ENCODE measurements around the gene ZC3H18.

Gene ZC3H18

DNA sequence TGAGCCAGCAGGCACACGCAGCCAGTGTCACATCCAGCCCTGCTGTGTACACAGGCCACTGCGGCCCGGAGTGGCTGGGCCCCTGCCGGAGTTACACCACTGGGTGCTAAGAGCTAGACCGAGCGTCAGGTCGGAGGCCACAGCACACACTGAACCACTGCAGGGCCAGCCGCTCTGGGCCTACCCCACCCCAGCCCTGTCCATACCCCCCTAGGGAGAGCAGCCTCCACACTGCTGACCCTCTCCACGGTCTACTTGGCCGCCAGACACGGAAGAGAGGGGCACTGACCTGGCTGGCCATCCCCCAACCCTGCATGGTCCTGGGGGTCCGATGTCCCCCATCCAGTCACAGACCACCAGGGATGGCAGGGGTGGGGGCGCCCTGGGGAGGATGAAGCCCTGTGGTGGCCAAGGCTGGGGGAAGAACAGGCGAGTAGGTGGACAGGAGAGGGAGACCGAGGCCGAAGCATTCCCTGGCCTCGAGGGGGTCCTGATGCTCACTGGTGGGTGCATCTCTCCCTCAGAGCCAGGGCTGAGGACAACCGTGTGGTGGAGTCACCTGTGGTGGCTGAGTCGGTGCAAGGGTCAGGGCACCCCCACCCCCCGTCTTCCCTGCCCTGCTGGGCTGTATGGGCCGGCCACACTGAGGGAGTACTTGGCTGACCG, 34.9 kb upstream of the ZC3H18 start:
- in situ Hi-C loops (cut with MboI; ENCODE audit: low pct_unique_long_range_greater_than_20kb, low sequenced_read_pairs, unreplicated experiment), result loop anchor here (25.0 kb wide), 1 partner anchor 98 kb away; no protein-coding TSS in a partner anchor
- no peak for DNase-seq (ENCODE audit: low spot score)

GRCh38 chr16:88535857-88536222, 34.4 kb upstream of the ZC3H18 start:
- TF ChIP-seq, protein P1, sequence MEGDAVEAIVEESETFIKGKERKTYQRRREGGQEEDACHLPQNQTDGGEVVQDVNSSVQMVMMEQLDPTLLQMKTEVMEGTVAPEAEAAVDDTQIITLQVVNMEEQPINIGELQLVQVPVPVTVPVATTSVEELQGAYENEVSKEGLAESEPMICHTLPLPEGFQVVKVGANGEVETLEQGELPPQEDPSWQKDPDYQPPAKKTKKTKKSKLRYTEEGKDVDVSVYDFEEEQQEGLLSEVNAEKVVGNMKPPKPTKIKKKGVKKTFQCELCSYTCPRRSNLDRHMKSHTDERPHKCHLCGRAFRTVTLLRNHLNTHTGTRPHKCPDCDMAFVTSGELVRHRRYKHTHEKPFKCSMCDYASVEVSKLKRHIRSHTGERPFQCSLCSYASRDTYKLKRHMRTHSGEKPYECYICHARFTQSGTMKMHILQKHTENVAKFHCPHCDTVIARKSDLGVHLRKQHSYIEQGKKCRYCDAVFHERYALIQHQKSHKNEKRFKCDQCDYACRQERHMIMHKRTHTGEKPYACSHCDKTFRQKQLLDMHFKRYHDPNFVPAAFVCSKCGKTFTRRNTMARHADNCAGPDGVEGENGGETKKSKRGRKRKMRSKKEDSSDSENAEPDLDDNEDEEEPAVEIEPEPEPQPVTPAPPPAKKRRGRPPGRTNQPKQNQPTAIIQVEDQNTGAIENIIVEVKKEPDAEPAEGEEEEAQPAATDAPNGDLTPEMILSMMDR (IDR thresholded peaks at IDR 0.05; ENCODE audit: extremely low read depth, insufficient read depth, missing control alignments), result no peak
- no peak for DNase-seq (ENCODE audit: low spot score)
- in situ Hi-C loops (cut with MboI; ENCODE audit: low pct_unique_long_range_greater_than_20kb, low sequenced_read_pairs, unreplicated experiment), result loop anchor here (25.0 kb wide), 1 partner anchor 99 kb away; no protein-coding TSS in a partner anchor

More for the DNA sequence above, 34.9 kb upstream of the ZC3H18 start:
- TF ChIP-seq, protein P1 (IDR thresholded peaks at IDR 0.05; ENCODE audit: extremely low read depth, insufficient read depth, missing control alignments), result no peak

GRCh38 chr16:88536510-88536909, 33.7 kb upstream of the ZC3H18 start:
- DNase-seq (ENCODE audit: low spot score), result no peak
- in situ Hi-C loops (cut with MboI; ENCODE audit: low pct_unique_long_range_greater_than_20kb, low sequenced_read_pairs, unreplicated experiment), result loop anchor here (25.0 kb wide), 1 partner anchor 99 kb away; no protein-coding TSS in a partner anchor
- TF ChIP-seq, protein P1 (IDR thresholded peaks at IDR 0.05; ENCODE audit: extremely low read depth, insufficient read depth, missing control alignments), result no peak

DNA sequence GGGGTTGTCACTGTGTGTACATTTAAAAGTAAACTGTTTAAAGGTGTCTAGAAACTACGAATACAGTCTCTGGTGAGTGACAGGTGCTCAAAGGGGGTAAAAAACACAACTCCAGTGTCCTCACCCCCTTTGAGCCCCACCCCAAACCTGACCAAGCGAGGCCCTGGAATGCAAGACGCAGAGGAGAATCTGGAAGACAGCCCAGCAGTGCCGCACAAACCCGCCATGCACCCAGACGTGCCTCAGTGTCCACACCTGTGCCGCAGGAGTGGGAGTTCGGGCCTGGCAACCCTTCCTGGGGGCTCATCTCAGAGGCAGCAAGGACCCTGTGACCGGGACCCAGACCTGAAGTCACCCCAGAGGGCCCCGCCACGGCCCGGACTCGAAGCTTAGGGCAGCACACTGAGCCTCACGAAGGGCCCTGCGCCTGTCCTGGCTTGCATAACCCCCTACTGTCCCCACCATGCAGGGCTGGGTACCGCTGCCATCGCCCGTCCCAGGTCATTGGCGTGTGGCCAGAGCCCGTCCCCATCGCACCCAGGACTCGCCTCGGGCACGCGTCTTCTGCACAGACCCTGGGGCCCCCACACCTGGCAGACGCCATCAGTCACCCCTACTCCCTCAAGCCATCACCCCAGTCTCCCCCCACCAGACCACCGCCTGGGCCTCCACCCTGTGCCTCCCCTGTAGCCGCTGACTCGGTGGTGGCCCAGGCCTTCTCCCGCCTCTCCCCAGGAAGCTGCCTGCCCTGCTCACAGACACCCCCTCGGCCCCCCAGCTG, 33.0 kb upstream of the ZC3H18 start:
- in situ Hi-C loops (cut with MboI; ENCODE audit: low pct_unique_long_range_greater_than_20kb, low sequenced_read_pairs, unreplicated experiment), result loop anchor here (25.0 kb wide), 1 partner anchor 100 kb away; no protein-coding TSS in a partner anchor
- DNase-seq (ENCODE audit: low spot score), result no peak
- TF ChIP-seq, protein P1 (IDR thresholded peaks at IDR 0.05; ENCODE audit: extremely low read depth, insufficient read depth, missing control alignments), result no peak

DNA sequence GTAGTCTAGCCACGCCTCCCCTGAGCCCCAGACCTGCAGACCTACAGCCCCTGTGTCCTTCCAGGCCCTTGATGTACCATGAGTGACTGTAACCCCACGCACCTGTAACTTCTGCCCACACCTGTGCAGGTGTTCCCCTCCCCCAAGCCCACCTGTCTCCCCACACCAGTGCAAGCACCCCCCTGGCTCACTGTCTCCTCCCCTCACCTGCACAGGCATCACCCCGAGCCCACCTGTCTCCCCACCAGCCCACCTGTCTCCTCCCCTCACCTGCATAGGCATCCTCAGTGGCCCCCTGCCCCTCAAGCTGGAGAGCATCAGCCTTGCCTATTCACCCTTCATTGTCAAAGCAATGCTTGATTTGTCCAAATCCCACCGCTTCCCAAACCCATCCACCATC, 32.3 kb upstream of the ZC3H18 start:
- in situ Hi-C loops (cut with MboI; ENCODE audit: low pct_unique_long_range_greater_than_20kb, low sequenced_read_pairs, unreplicated experiment), result loop anchor here (25.0 kb wide), 1 partner anchor 101 kb away; no protein-coding TSS in a partner anchor
- no peak for DNase-seq (ENCODE audit: low spot score)
- TF ChIP-seq, protein P1 (IDR thresholded peaks at IDR 0.05; ENCODE audit: extremely low read depth, insufficient read depth, missing control alignments), result no peak

DNA sequence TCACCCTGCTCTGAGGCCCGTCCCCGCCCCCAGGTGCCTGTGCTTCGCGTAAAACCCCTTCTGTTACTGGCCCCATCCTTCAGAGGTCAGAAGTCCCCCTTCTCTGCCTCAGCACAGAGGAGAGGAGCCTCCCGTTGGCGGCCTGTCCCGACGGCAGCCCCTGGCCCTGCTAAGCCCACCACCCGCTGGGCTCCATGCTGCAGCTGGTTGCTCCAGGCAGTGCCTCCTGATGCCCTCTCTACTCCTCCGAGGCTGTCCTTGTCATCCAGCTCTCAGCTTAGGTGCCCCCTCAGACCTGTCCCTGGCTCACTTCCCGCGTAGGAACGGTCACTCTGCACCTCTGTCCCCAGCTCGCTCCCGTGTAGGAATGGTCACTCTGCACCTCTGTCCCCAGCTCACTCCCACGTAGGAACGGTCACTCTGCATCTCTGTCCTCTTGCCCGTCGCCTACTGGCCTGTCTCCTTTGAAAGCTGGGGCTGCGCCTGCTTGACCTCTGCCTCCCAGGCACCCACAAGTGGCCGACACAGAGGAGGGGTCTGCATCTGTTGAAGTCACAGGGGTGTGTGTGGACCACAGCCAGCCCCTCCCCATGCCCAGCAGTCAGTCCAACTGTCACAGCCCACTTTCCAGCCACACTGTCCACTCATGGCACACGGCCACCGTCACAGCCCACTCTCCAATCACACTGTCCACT, 31.7 kb upstream of the ZC3H18 start:
- in situ Hi-C loops (cut with MboI; ENCODE audit: low pct_unique_long_range_greater_than_20kb, low sequenced_read_pairs, unreplicated experiment), result loop anchor here (25.0 kb wide), 1 partner anchor 101 kb away; no protein-coding TSS in a partner anchor
- TF ChIP-seq, protein P1 (IDR thresholded peaks at IDR 0.05; ENCODE audit: extremely low read depth, insufficient read depth, missing control alignments), result no peak
- DNase-seq (ENCODE audit: low spot score), result no peak
